Esophagus muscularis mucosa (tissue), 3 donors: ENCODE measurements around the gene BRD8.

Experiments
- POLR2AphosphoS5 ChIP-seq, 2 donors: sonication (generic); formaldehyde crosslinking; IDR thresholded peaks; one replicate each; pipeline ENCODE4 v1.6.1; 2017; ENCODE audit warnings: antibody characterized with exemption in 2 of 2
- TF ChIP-seq, protein P1 (sequence below), 3 experiments: fragments of 200-600 bp in 2 of 3; fragments of 450-650 bp in 1 of 3; sonication (generic) in 2 of 3; IDR thresholded peaks; one replicate each; pipeline ENCODE4 v1.5.1; 2017 to 2019; ENCODE audit warnings: antibody characterized with exemption in 3 of 3, mild to moderate bottlenecking in 2 of 3, moderate library complexity in 1 of 3

DNA sequence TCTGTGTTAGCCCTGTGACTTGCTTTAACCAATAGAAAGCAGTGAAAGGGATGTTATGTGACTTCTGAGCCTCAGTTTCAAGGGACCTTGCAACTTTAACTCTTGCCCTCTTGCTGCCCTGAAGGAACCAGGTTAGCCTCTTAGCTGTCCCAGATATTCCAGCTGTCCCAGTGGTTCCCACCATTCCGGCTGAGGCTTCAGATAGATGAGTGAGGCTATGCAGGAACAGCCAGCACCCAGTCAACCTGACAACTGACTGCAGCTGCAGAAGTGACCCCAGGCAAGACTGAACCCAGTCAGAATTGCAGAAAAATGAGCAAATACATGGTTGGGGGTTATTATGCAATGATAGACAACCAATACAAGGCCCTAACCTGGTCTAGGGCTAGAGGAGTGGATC, 45.1 kb upstream of the BRD8 start:
- no peak for TF ChIP-seq POLR2AphosphoS5 (IDR thresholded peaks at IDR 0.05)
- TF ChIP-seq, protein P1, sequence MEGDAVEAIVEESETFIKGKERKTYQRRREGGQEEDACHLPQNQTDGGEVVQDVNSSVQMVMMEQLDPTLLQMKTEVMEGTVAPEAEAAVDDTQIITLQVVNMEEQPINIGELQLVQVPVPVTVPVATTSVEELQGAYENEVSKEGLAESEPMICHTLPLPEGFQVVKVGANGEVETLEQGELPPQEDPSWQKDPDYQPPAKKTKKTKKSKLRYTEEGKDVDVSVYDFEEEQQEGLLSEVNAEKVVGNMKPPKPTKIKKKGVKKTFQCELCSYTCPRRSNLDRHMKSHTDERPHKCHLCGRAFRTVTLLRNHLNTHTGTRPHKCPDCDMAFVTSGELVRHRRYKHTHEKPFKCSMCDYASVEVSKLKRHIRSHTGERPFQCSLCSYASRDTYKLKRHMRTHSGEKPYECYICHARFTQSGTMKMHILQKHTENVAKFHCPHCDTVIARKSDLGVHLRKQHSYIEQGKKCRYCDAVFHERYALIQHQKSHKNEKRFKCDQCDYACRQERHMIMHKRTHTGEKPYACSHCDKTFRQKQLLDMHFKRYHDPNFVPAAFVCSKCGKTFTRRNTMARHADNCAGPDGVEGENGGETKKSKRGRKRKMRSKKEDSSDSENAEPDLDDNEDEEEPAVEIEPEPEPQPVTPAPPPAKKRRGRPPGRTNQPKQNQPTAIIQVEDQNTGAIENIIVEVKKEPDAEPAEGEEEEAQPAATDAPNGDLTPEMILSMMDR (IDR thresholded peaks at IDR 0.05) = no peak
